ENCODE data around the gene FGF22.

GRCh38 chr19:625257-625656 is 14.4 kb upstream of the FGF22 start:
- TF ChIP-seq CTCF (IDR thresholded peaks at IDR 0.05): no peak
- TF ChIP-seq POLR2A (IDR thresholded peaks at IDR 0.05): no peak

Data from esophagus squamous epithelium (tissue), 4 donors.